Tibial nerve (tissue), 4 donors: ENCODE measurements around the gene NPSR1.

Source experiments
- EP300 ChIP-seq, 2 donors: sonication (generic); formaldehyde crosslinking; IDR thresholded peaks; one replicate each; pipeline ENCODE4 v1.6.1; 2017; ENCODE audit warnings: antibody characterized with exemption in 2 of 2, mild to moderate bottlenecking in 1 of 2
- TF ChIP-seq, protein P1 (sequence below), 5 experiments: fragments of 200-600 bp in 3 of 5; fragments of 450-650 bp in 2 of 5; sonication (generic) in 3 of 5; IDR thresholded peaks; one replicate each; pipeline ENCODE4 v1.5.1; 2016 to 2019; ENCODE audit warnings: antibody characterized with exemption in 5 of 5, mild to moderate bottlenecking in 3 of 5, moderate library complexity in 2 of 5

DNA sequence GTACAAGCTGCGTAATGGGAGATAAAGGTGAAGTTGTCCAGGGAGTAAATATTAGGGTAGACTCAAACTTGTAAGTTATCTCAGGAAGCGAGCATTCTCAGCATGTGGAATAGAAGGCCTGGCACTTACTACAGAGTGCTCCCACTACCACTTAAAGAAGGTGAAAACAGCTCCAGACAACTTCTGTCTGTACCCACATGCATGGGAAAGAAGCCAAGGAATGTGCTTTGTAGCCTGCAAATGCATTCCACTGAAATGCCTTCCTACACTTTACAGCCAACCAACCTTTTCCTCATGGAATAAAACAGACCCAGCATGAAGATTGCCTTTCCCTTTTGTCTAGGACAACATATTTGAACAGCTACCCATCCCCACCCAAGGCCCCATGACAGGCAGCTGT lies 45.4 kb upstream of the NPSR1 start:
- TF ChIP-seq, protein P1, sequence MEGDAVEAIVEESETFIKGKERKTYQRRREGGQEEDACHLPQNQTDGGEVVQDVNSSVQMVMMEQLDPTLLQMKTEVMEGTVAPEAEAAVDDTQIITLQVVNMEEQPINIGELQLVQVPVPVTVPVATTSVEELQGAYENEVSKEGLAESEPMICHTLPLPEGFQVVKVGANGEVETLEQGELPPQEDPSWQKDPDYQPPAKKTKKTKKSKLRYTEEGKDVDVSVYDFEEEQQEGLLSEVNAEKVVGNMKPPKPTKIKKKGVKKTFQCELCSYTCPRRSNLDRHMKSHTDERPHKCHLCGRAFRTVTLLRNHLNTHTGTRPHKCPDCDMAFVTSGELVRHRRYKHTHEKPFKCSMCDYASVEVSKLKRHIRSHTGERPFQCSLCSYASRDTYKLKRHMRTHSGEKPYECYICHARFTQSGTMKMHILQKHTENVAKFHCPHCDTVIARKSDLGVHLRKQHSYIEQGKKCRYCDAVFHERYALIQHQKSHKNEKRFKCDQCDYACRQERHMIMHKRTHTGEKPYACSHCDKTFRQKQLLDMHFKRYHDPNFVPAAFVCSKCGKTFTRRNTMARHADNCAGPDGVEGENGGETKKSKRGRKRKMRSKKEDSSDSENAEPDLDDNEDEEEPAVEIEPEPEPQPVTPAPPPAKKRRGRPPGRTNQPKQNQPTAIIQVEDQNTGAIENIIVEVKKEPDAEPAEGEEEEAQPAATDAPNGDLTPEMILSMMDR (IDR thresholded peaks at IDR 0.05): no peak
- TF ChIP-seq EP300 (IDR thresholded peaks at IDR 0.05): no peak
